Colonic mucosa (tissue), 4 donors: ENCODE data around the gene HIVEP3. TPM values are rescaled to one million over a fixed set of nuclear protein-coding genes. Genes with fewer than 3 reads are reported as not detected.

Source experiments
- DNase-seq: peaks from one replicate; pipeline ENCODE4 v3.0.0-alpha.2; 2020
- H3K27ac ChIP-seq: fragments of 200-600 bp; one replicate; pipeline ENCODE4 v1.8.0; 2021
- H3K27me3 ChIP-seq: fragments of 200-600 bp; one replicate; pipeline ENCODE4 v1.8.0; 2021
- H3K36me3 ChIP-seq: fragments of 200-600 bp; one replicate; pipeline ENCODE4 v1.8.0; 2021
- H3K4me1 ChIP-seq: fragments of 200-600 bp; one replicate; pipeline ENCODE4 v1.8.0; 2021; ENCODE audit warnings: mild to moderate bottlenecking
- H3K4me3 ChIP-seq: fragments of 200-600 bp; one replicate; pipeline ENCODE4 v1.8.0; 2021
- H3K9ac ChIP-seq, 2 donors: one replicate each; pipeline ENCODE4 v1.7.0; 2013; ENCODE audit warnings: control low read depth in 2 of 2, low read depth in 2 of 2, low read length in 2 of 2
- H3K9me3 ChIP-seq: fragments of 200-600 bp; one replicate; pipeline ENCODE4 v1.8.0; 2021
- CTCF ChIP-seq: fragments of 200-600 bp; IDR thresholded peaks from one replicate; pipeline ENCODE4 v1.8.0; 2022; ENCODE audit warnings: antibody characterized with exemption, mild to moderate bottlenecking
- intact Hi-C: fragments of 100-400 bp; cut with DNase I; formaldehyde crosslinking; loops from one replicate; pipeline ENCODE4 v1.14.1; 2022
- total RNA-seq, 2 donors: library from RNA; stranded (reverse); fragmentation: NEBNext Ultra II Directional in 1 of 2; extraction: Animal tissue kit (Norgen Biotek cat#: 25700) in 1 of 2; gene quantifications; one replicate each; pipeline ENCODE4 v1.2.1, GENCODE V29; 2021
- donor health status: healthy.
- donor health status: DM: no; HTN: no; CAD: no.
- donor health status: DM: no; HTN: no; CAD: no.

Gene HIVEP3
- total RNA-seq, 2 donors from 2014 or later: 1.9 to 3.3 TPM

- DNase-seq: no peak
- H3K4me1 ChIP-seq: no peaks in the 10 kb centered on the region
- no peak overlapping the region for H3K27ac ChIP-seq
- H3K36me3 ChIP-seq: no peaks in the 10 kb centered on the region
- no peak for TF ChIP-seq CTCF
- H3K4me3 ChIP-seq: no peak overlapping the region
- intact Hi-C loops: no loop called here
- H3K9ac ChIP-seq: no peak overlapping the region
- no peaks in the 10 kb centered on the region for H3K27me3 ChIP-seq
- no peaks in the 10 kb centered on the region for H3K9me3 ChIP-seq
These were observed 99.7 kb downstream of the HIVEP3 start for GRCh38 chr1:41819069-41819468.

- Histone ChIP-seq H3K4me3 (no peak overlapping the region), H3K27ac (no peak overlapping the region), H3K27me3 (no peaks in the 10 kb centered on the region), H3K9me3 (no peaks in the 10 kb centered on the region), H3K9ac (no peak overlapping the region), H3K36me3 (no peaks in the 10 kb centered on the region), H3K4me1 (no peaks in the 10 kb centered on the region)
- intact Hi-C loops: no loop called here
- no peak for DNase-seq
- no peak for TF ChIP-seq CTCF
These were observed 102.7 kb downstream of the HIVEP3 start for GRCh38 chr1:41816061-41816460.

- Histone ChIP-seq H3K9me3 (no peaks in the 10 kb centered on the region), H3K4me1 (no peaks in the 10 kb centered on the region), H3K36me3 (no peaks in the 10 kb centered on the region), H3K27ac (no peak overlapping the region), H3K4me3 (no peak overlapping the region), H3K9ac (no peak overlapping the region), H3K27me3 (no peaks in the 10 kb centered on the region)
- intact Hi-C loops: no loop called here
- no peak for TF ChIP-seq CTCF
- no peak for DNase-seq
These were observed 104.7 kb downstream of the HIVEP3 start for GRCh38 chr1:41813755-41814745.

- Histone ChIP-seq H3K9me3 (no peaks in the 10 kb centered on the region), H3K9ac (no peak overlapping the region), H3K36me3 (no peaks in the 10 kb centered on the region), H3K4me1 (no peaks in the 10 kb centered on the region), H3K27ac (no peak overlapping the region), H3K27me3 (no peaks in the 10 kb centered on the region), H3K4me3 (no peak overlapping the region)
- TF ChIP-seq CTCF: no peak
- no peak for DNase-seq
- intact Hi-C loops: no loop called here
These were observed 105.5 kb downstream of the HIVEP3 start for GRCh38 chr1:41813226-41813625.

- Histone ChIP-seq H3K36me3 (no peaks in the 10 kb centered on the region), H3K27me3 (no peaks in the 10 kb centered on the region), H3K4me3 (no peak overlapping the region), H3K4me1 (no peaks in the 10 kb centered on the region), H3K27ac (no peak overlapping the region), H3K9me3 (no peaks in the 10 kb centered on the region), H3K9ac (no peak overlapping the region)
- intact Hi-C loops: no loop called here
- no peak for TF ChIP-seq CTCF
- no peak for DNase-seq
These were observed 106.3 kb downstream of the HIVEP3 start for GRCh38 chr1:41812453-41812852.
